Common myeloid progenitor, CD34-positive (primary cell): ENCODE data around the gene NFILZ. TPM values are rescaled to one million over a fixed set of nuclear protein-coding genes. Genes with fewer than 3 reads are reported as not detected.

Source experiments
- CTCF ChIA-PET: fragments of 350-600 bp; sonication (Branson Sonifier 250); formaldehyde crosslinking; loops from one replicate; lab custom pipeline; 2021; ENCODE audit warnings: antibody characterized with exemption; lab: Charles Lee
- POLR2A ChIA-PET: fragments of 350-600 bp; sonication (Branson Sonifier 250); formaldehyde crosslinking; loops from one replicate; lab custom pipeline; 2021; ENCODE audit warnings: antibody characterized with exemption; lab: Charles Lee
- DNase-seq, 3 donors: peaks; one replicate each; pipeline versions ENCODE4 v3.0.0 to v3.0.0-alpha.2; 2013
- H3K27ac ChIP-seq, 2 experiments: 1 replicate in 1 of 2; 2 replicates in 1 of 2; pipeline ENCODE4 v1.7.0; 2013; ENCODE audit warnings: inconsistent platforms in 2 of 2, low read length in 2 of 2, mild to moderate bottlenecking in 2 of 2, low read depth in 1 of 2, moderate library complexity in 1 of 2; ENCODE audit not compliant: severe bottlenecking in 2 of 2, insufficient read depth in 1 of 2, poor library complexity in 1 of 2
- H3K27me3 ChIP-seq, 5 experiments: replicated peaks in 2 of 5; 1 replicate in 3 of 5; 2 replicates in 2 of 5; pipeline versions ENCODE4 v1.6.1 to v1.7.0; 2013; ENCODE audit warnings: low read length in 4 of 5, mild to moderate bottlenecking in 2 of 5, moderate library complexity in 2 of 5, inconsistent platforms in 1 of 5; ENCODE audit not compliant: insufficient read depth in 5 of 5, control insufficient read depth in 4 of 5
- H3K36me3 ChIP-seq, 4 experiments: 1 replicate in 2 of 4; 2 replicates in 2 of 4; pipeline versions ENCODE4 v1.6.1 to v1.7.0; 2013; ENCODE audit warnings: low read length in 3 of 4, control low read depth in 1 of 4, mild to moderate bottlenecking in 1 of 4; ENCODE audit not compliant: control insufficient read depth in 4 of 4, insufficient read depth in 4 of 4
- H3K4me1 ChIP-seq, 4 experiments: 1 replicate in 3 of 4; 2 replicates in 1 of 4; pipeline versions ENCODE4 v1.6.1 to v1.7.1; 2013; ENCODE audit warnings: low read length in 3 of 4, mild to moderate bottlenecking in 3 of 4, control low read depth in 1 of 4, inconsistent platforms in 1 of 4, moderate library complexity in 1 of 4; ENCODE audit not compliant: control insufficient read depth in 4 of 4, insufficient read depth in 4 of 4; ENCODE audit errors: control extremely low read depth in 1 of 4
- H3K4me3 ChIP-seq, 7 experiments: 1 replicate in 4 of 7; 2 replicates in 3 of 7; pipeline versions ENCODE4 v1.5.1 to v1.7.0; 2013; ENCODE audit warnings: mild to moderate bottlenecking in 7 of 7, low read length in 6 of 7, moderate library complexity in 6 of 7, inconsistent platforms in 2 of 7, low read depth in 2 of 7, control low read depth in 1 of 7; ENCODE audit not compliant: insufficient read depth in 4 of 7, control insufficient read depth in 1 of 7; ENCODE audit errors: extremely low read depth in 1 of 7
- H3K9me3 ChIP-seq, 5 experiments: 1 replicate in 4 of 5; 2 replicates in 1 of 5; pipeline versions ENCODE4 v1.6.1 to v1.7.1; 2013; ENCODE audit warnings: low read length in 4 of 5, mild to moderate bottlenecking in 2 of 5, inconsistent platforms in 1 of 5, low read depth in 1 of 5, moderate library complexity in 1 of 5; ENCODE audit not compliant: control insufficient read depth in 4 of 5, insufficient read depth in 2 of 5; ENCODE audit errors: control extremely low read depth in 1 of 5
- WGBS: methylation state at CpG from one replicate; pipeline ENCODE4 v1.1.5; 2013; ENCODE audit not compliant: insufficient coverage; 5-methylcytosine and 5-hydroxymethylcytosine counted together
- polyA plus RNA-seq: library from polyadenylated mRNA; unstranded; fragments of 120-200 nt; gene quantifications from one replicate; pipeline ENCODE4 v1.2.1, GENCODE V29; 2013

Gene NFILZ
- polyA plus RNA-seq: not detected

- Histone ChIP-seq H3K4me1 (peaks cover 0 to 5% (median 2%) of the 10 kb centered on the region in 4 experiments), H3K4me3 (no peak within 1 kb of the TSS), H3K27ac (no peak within 1 kb of the TSS), H3K36me3 (no peaks in the 10 kb centered on the region), H3K9me3 (no peaks in the 10 kb centered on the region), H3K27me3 (no peaks in the 10 kb centered on the region)
- ChIA-PET CTCF (interaction anchor here (1.5 to 1.7 kb wide), 2 partner anchors 8 to 15 kb away, joined by 5 to 7 read pairs; no protein-coding TSS in a partner anchor), POLR2A (no interaction called here)
- DNase-seq: no peak
- WGBS: 95% methylated on average over 10 of the region's 11 CpGs
Measured at GRCh38 chr19:8629996-8630683, at the start of gene NFILZ. Gene NFILZ, plus strand, starts transcription at chr19:8630633. Its CDS starts 46,133 bp downstream, at chr19:8676766.

- 15% methylated on average over 6 of the region's 21 CpGs for WGBS
- no peaks in the 10 kb centered on the region for H3K27me3 ChIP-seq
- peak; percentile 77 to 89 (median 82) for DNase-seq
- no peak overlapping the region for H3K27ac ChIP-seq
- H3K4me1 ChIP-seq: peaks cover 8 to 46% (median 43%) of the 10 kb centered on the region in 4 experiments
- ChIA-PET POLR2A (interaction anchor here (0.5 to 0.6 kb wide), 4 partner anchors 27 to 168 kb away, joined by 3 to 4 read pairs (median 4); partner anchors contain the start of gene MARCHF2), CTCF (interaction anchor here (0.7 to 7.4 kb wide), 24 partner anchors 10 to 228 kb away, joined by 3 to 96 read pairs (median 4); no protein-coding TSS in a partner anchor)
- peaks cover 0 to 2% (median 0%) of the 10 kb centered on the region in 4 experiments for H3K36me3 ChIP-seq
- H3K9me3 ChIP-seq: no peaks in the 10 kb centered on the region
- H3K4me3 ChIP-seq: peak overlapping the region in 1 of 7 experiments; percentile 10
Measured at GRCh38 chr19:8580710-8581281, 49.6 kb upstream of the NFILZ start.

- Histone ChIP-seq H3K9me3 (no peaks in the 10 kb centered on the region), H3K36me3 (peaks cover 0 to 7% (median 0%) of the 10 kb centered on the region in 4 experiments), H3K4me1 (peaks cover 0 to 9% (median 6%) of the 10 kb centered on the region in 4 experiments), H3K27me3 (no peaks in the 10 kb centered on the region), H3K27ac (no peak overlapping the region), H3K4me3 (no peak overlapping the region)
- no peak for DNase-seq
- 97% methylated on average over 56 of the region's 71 CpGs for WGBS
- POLR2A ChIA-PET: no interaction called here
- CTCF ChIA-PET: interaction anchor here (0.6 to 2.6 kb wide), 3 partner anchors 8 to 57 kb away, joined by 3 to 7 read pairs (median 7); partner anchors contain the start of gene MYO1F
Measured at GRCh38 chr19:8584965-8585893, 45.2 kb upstream of the NFILZ start.

DNA sequence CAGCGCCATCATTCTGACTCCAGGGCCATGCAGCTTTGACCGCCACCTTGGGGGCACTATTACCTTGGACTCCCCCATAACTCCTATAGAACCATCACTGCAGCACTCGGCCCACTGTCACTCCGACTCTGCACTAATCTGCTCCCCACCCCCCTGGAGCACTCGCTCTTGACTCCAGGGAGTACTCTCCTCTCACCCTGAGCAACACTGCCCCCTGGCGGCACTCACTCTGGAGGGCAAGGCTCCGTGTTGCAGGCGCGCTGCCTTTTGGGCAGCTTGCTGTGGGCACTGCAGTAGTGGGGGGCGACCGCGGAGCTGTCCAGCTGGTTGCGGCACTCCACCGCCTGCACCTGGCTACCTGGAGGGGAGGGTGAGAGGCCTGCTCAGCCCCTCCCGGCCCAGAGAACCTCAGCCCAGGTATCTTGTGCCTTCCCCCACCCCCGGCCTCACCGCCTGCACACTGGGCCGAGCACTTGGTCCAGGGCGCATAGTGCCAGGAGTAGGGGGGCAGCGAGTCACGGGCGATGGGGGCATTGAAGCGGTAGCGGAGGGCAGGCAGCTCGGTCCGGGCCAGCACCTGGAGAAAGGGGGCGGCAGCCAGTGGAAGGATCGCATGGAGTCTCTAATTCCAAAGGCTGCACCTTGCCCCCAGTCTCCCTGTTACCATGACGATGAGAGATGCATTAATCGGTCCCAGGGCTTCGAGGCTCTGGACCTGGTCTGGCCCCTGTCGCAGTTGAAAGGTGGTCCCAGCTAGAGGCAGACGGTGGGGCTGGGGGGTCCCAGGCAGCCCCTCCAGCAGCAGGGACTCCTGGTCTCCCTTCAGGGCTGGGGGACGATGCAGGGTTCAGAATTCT is 44.3 kb upstream of the NFILZ start:
- ChIA-PET POLR2A (no interaction called here), CTCF (interaction anchor here (0.8 to 2.6 kb wide), 3 partner anchors 9 to 106 kb away, joined by 3 to 7 read pairs (median 7); partner anchors contain the start of gene MYO1F)
- H3K9me3 ChIP-seq: no peaks in the 10 kb centered on the region
- no peak overlapping the region for H3K27ac ChIP-seq
- H3K4me3 ChIP-seq: no peak overlapping the region
- WGBS: 96% methylated on average over 30 of the region's 34 CpGs
- peak in 2 of 3 donors; percentile 50 to 56 for DNase-seq
- H3K27me3 ChIP-seq: no peaks in the 10 kb centered on the region
- peaks cover 0 to 7% (median 0%) of the 10 kb centered on the region in 4 experiments for H3K36me3 ChIP-seq
- peaks cover 0 to 3% (median under 1%) of the 10 kb centered on the region in 4 experiments for H3K4me1 ChIP-seq

- POLR2A ChIA-PET: no interaction called here
- DNase-seq: no peak
- 97% methylated on average over 22 of the region's 32 CpGs for WGBS
- Histone ChIP-seq H3K27ac (no peak overlapping the region), H3K27me3 (peaks cover 0 to 5% (median 0%) of the 10 kb centered on the region in 5 experiments), H3K36me3 (peaks cover 0 to 9% (median 0%) of the 10 kb centered on the region in 4 experiments), H3K9me3 (peaks cover 0 to 9% (median 4%) of the 10 kb centered on the region in 5 experiments), H3K4me3 (no peak overlapping the region), H3K4me1 (peaks cover 0 to 22% (median 18%) of the 10 kb centered on the region in 4 experiments)
- CTCF ChIA-PET: interaction anchor here (0.6 to 1.2 kb wide), 2 partner anchors 9 to 10 kb away, joined by 3 read pairs; no protein-coding TSS in a partner anchor
Measured at GRCh38 chr19:8589177-8589714, 41.2 kb upstream of the NFILZ start.
